DMS 273 (cell line): Measurements from ENCODE around the gene COL1A2.

Source experiments
- DNase-seq: peaks from one replicate; lab custom pipeline; 2025; ENCODE audit not compliant: unreplicated experiment; lab: John Stamatoyannopoulos, UW

The COL1A2 gene

GRCh38 chr7:94476251-94476840, 81.7 kb downstream of the COL1A2 start:
- no peak for DNase-seq

- no peak for DNase-seq
Measured at GRCh38 chr7:94477878-94478277, 83.2 kb downstream of the COL1A2 start.

- DNase-seq = no peak
Measured at GRCh38 chr7:94478648-94479214, 84.0 kb downstream of the COL1A2 start.
